Esophagus squamous epithelium (tissue), 4 donors: ENCODE measurements around the gene DOCK2.

Experiments
- CTCF ChIP-seq, 6 experiments: fragments of 450-650 bp in 4 of 6; fragments of 200-600 bp in 2 of 6; sonication (generic) in 2 of 6; IDR thresholded peaks; one replicate each; pipeline ENCODE4 v1.5.1; 2016 to 2019; ENCODE audit warnings: antibody characterized with exemption in 6 of 6, mild to moderate bottlenecking in 4 of 6, moderate library complexity in 4 of 6
- POLR2A ChIP-seq, 4 donors: fragments of 450-650 bp; IDR thresholded peaks; one replicate each; pipeline ENCODE4 v1.6.1; 2017; ENCODE audit warnings: antibody characterized with exemption in 4 of 4, mild to moderate bottlenecking in 4 of 4, moderate library complexity in 3 of 4

GRCh38 chr5:170076739-170077138 lies 439.7 kb downstream of the DOCK2 start:
- no peak for TF ChIP-seq CTCF (IDR thresholded peaks at IDR 0.05)
- TF ChIP-seq POLR2A (IDR thresholded peaks at IDR 0.05), result no peak
